GM23338 (cell line): Measurements from ENCODE around the gene UTP20. TPM values are rescaled to one million over a fixed set of nuclear protein-coding genes. Genes with fewer than 3 reads are reported as not detected.

ENCODE experiments used
- ATAC-seq: fragments of 200-7000 bp; cut with Tn5 transposase; 3 replicates; pipeline ENCODE4 v1.9.1; 2020
- DNase-seq: peaks from one replicate; pipeline ENCODE4 v3.0.0-alpha.2; 2015; ENCODE audit warnings: low spot score
- H2AFZ ChIP-seq: fragments of 200-600 bp; sonication (generic); 2 replicates; pipeline ENCODE4 v1.8.0; 2016; ENCODE audit warnings: antibody characterized with exemption, mild to moderate bottlenecking, moderate library complexity
- H3F3A ChIP-seq: fragments of 200-600 bp; sonication (generic); replicated peaks from 2 replicates; pipeline ENCODE4 v1.8.0; 2017; ENCODE audit warnings: antibody characterized with exemption, mixed run types, low read depth
- H3K27ac ChIP-seq: fragments of 200-600 bp; sonication (generic); 2 replicates; pipeline ENCODE4 v1.6.1; 2016; ENCODE audit warnings: low read depth
- H3K27me3 ChIP-seq: fragments of 200-600 bp; sonication (generic); 2 replicates; pipeline ENCODE4 v1.8.0; 2016; ENCODE audit warnings: mild to moderate bottlenecking, mixed run types, moderate library complexity; ENCODE audit not compliant: insufficient read depth
- H3K36me3 ChIP-seq: fragments of 200-600 bp; sonication (generic); 2 replicates; pipeline ENCODE4 v1.8.0; 2016; ENCODE audit warnings: mild to moderate bottlenecking; ENCODE audit not compliant: insufficient read depth
- H3K4me1 ChIP-seq: fragments of 200-600 bp; sonication (generic); 2 replicates; pipeline ENCODE4 v1.8.0; 2016; ENCODE audit warnings: mild to moderate bottlenecking, moderate library complexity; ENCODE audit not compliant: insufficient read depth
- H3K4me2 ChIP-seq: fragments of 200-600 bp; sonication (generic); 2 replicates; pipeline ENCODE4 v1.7.1; 2017; ENCODE audit warnings: mixed run types
- H3K4me3 ChIP-seq: fragments of 200-600 bp; sonication (generic); 2 replicates; pipeline ENCODE4 v1.6.1; 2016; ENCODE audit warnings: mixed run types
- H3K79me2 ChIP-seq: fragments of 200-600 bp; sonication (generic); replicated peaks from 2 replicates; pipeline ENCODE4 v1.8.0; 2017; ENCODE audit warnings: mild to moderate bottlenecking; ENCODE audit not compliant: insufficient read depth
- H3K9me2 ChIP-seq: fragments of 200-600 bp; sonication (generic); 2 replicates; pipeline ENCODE4 v1.8.0; 2017; ENCODE audit not compliant: insufficient read depth
- H4K20me1 ChIP-seq: fragments of 200-600 bp; sonication (generic); replicated peaks from 2 replicates; pipeline ENCODE4 v1.8.0; 2017; ENCODE audit warnings: mild to moderate bottlenecking; ENCODE audit not compliant: insufficient read depth
- H3K27ac Mint-ChIP-seq: 2 replicates; pipeline ENCODE4 v1.8.0; 2020; ENCODE audit warnings: inconsistent platforms, mild to moderate bottlenecking, moderate library complexity, mixed read lengths
- H3K27me3 Mint-ChIP-seq: 3 replicates; pipeline ENCODE4 v1.8.0; 2022; ENCODE audit warnings: low read depth, mild to moderate bottlenecking, moderate library complexity, mixed read lengths, inconsistent platforms; ENCODE audit not compliant: insufficient read depth, poor library complexity
- H3K36me3 Mint-ChIP-seq: 3 replicates; pipeline ENCODE4 v1.8.0; 2021; ENCODE audit warnings: low read depth, mild to moderate bottlenecking, inconsistent platforms, moderate library complexity, mixed read lengths
- H3K4me1 Mint-ChIP-seq: 3 replicates; pipeline ENCODE4 v1.8.0; 2020; ENCODE audit warnings: mild to moderate bottlenecking, inconsistent platforms, mixed read lengths
- H3K4me3 Mint-ChIP-seq: 3 replicates; pipeline ENCODE4 v1.8.0; 2021; ENCODE audit warnings: moderate library complexity, mild to moderate bottlenecking, inconsistent platforms, mixed read lengths
- H3K9me3 Mint-ChIP-seq: 3 replicates; pipeline ENCODE4 v1.8.0; 2020; ENCODE audit warnings: moderate library complexity, mild to moderate bottlenecking, inconsistent platforms, mixed read lengths
- CREB1 ChIP-seq: fragments of 250-450 bp; sonication (Bioruptor Pico); IDR thresholded peaks from 2 replicates; pipeline ENCODE4 v1.5.0; 2020; ENCODE audit warnings: low read depth, mild to moderate bottlenecking, moderate library complexity
- CTCF ChIP-seq, 2 experiments: fragments of 200-600 bp in 1 of 2; sonication (generic) in 1 of 2; conservative IDR thresholded peaks; 2 replicates each; pipeline versions ENCODE4 v1.5.1 to v1.6.1; 2016 to 2017; ENCODE audit warnings: antibody characterized with exemption in 2 of 2, low read depth in 2 of 2, mild to moderate bottlenecking in 2 of 2, moderate library complexity in 1 of 2
- EZH2 ChIP-seq: fragments of 200-600 bp; sonication (generic); IDR thresholded peaks from one replicate; pipeline ENCODE4 v1.8.0; 2017; ENCODE audit warnings: antibody characterized with exemption, mild to moderate bottlenecking, low read depth; ENCODE audit not compliant: unreplicated experiment
- EZH2phosphoT487 ChIP-seq: fragments of 200-600 bp; sonication (generic); IDR thresholded peaks from one replicate; pipeline ENCODE4 v1.8.1; 2018; ENCODE audit warnings: antibody characterized with exemption; ENCODE audit not compliant: unreplicated experiment
- JUNB ChIP-seq: IDR thresholded peaks from one replicate; pipeline ENCODE4 v1.6.1; 2016; ENCODE audit warnings: antibody characterized with exemption; ENCODE audit not compliant: unreplicated experiment
- POLR2AphosphoS5 ChIP-seq: IDR thresholded peaks from 2 replicates; pipeline ENCODE4 v1.6.1; 2016; ENCODE audit warnings: antibody characterized with exemption, low read depth
- REST ChIP-seq: IDR thresholded peaks from one replicate; pipeline ENCODE4 v1.6.1; 2018; ENCODE audit warnings: antibody characterized with exemption; ENCODE audit not compliant: unreplicated experiment
- STAT1 ChIP-seq: IDR thresholded peaks from one replicate; pipeline ENCODE4 v1.6.1; 2016; ENCODE audit warnings: antibody characterized with exemption; ENCODE audit not compliant: unreplicated experiment
- ZNF114 ChIP-seq: fragments of 250-450 bp; sonication (Bioruptor Pico); IDR thresholded peaks from 2 replicates; pipeline ENCODE4 v1.5.0; 2020; ENCODE audit warnings: mild to moderate bottlenecking, moderate library complexity
- ZNF331 ChIP-seq: fragments of 250-450 bp; sonication (Bioruptor Pico); IDR thresholded peaks from 2 replicates; pipeline ENCODE4 v1.5.0; 2020; ENCODE audit warnings: low read depth, mild to moderate bottlenecking, moderate library complexity
- polyA plus RNA-seq: library from polyadenylated mRNA; unstranded; fragments of >200 nt; fragmentation: Nextera tagmentation; extraction: Ambion mirVana; gene quantifications from 2 replicates; pipeline ENCODE4 v1.2.1, GENCODE V29; 2016
- total RNA-seq: library from RNA; depleted of rRNA; stranded (reverse); fragments of >200 nt; shearing (Covaris generic); gene quantifications from 2 replicates; pipeline ENCODE4 v1.2.3, GENCODE V29; 2014

The UTP20 gene
- total and polyA plus RNA-seq, 2 experiments from 2014 or later: 13.1 to 59.6 TPM

- Histone ChIP-seq H3K27me3 (no peaks in the 10 kb centered on the region), H4K20me1 (no peaks in the 10 kb centered on the region), H3K4me1 (peaks cover 2% of the 10 kb centered on the region; the same call in 1 of the 2 replicates), H3K4me3 (no peak overlapping the region), H3K36me3 (no peaks in the 10 kb centered on the region), H3F3A (no peaks in the 10 kb centered on the region), H3K4me2 (no peak overlapping the region), H3K79me2 (no peaks in the 10 kb centered on the region), H3K27ac (no peak overlapping the region), H2AFZ (no peak overlapping the region), H3K9me2 (no peaks in the 10 kb centered on the region)
- Mint-ChIP-seq H3K4me1 (peaks cover 8% of the 10 kb centered on the region), H3K36me3 (no peaks in the 10 kb centered on the region), H3K27ac (no peak overlapping the region; the same call in 1 of the 2 replicates), H3K9me3 (peaks cover 5% of the 10 kb centered on the region), H3K4me3 (no peak overlapping the region), H3K27me3 (no peaks in the 10 kb centered on the region)
- no peak for ATAC-seq
- no peak for DNase-seq
- TF ChIP-seq EZH2phosphoT487 (no peak), ZNF331 (CRISPR knock-in tag) (no peak), CREB1 (CRISPR knock-in tag) (no peak), CTCF (conservative IDR thresholded peaks at IDR 0.05; ENCODE audit: low read depth in 2 of 2) (no peak), POLR2AphosphoS5 (no peak), REST (no peak), EZH2 (no peak), ZNF114 (CRISPR knock-in tag) (no peak), JUNB (no peak), STAT1 (no peak)
Observed at GRCh38 chr12:101256266-101256665, 23.6 kb upstream of the UTP20 start.

- H3K9me3 Mint-ChIP-seq: peaks cover 5% of the 10 kb centered on the region
- no peak overlapping the region for H3K4me2 ChIP-seq
- no peak for DNase-seq
- H4K20me1 ChIP-seq: no peaks in the 10 kb centered on the region
- no peaks in the 10 kb centered on the region for H3K27me3 ChIP-seq
- ATAC-seq: no peak
- no peaks in the 10 kb centered on the region for H3K27me3 Mint-ChIP-seq
- no peak overlapping the region for H2AFZ ChIP-seq
- no peaks in the 10 kb centered on the region for H3K36me3 Mint-ChIP-seq
- no peaks in the 10 kb centered on the region for H3K79me2 ChIP-seq
- no peaks in the 10 kb centered on the region for H3K9me2 ChIP-seq
- no peak overlapping the region for H3K4me3 Mint-ChIP-seq
- H3K4me1 Mint-ChIP-seq: peaks cover 8% of the 10 kb centered on the region
- no peaks in the 10 kb centered on the region for H3F3A ChIP-seq
- no peak overlapping the region for H3K4me3 ChIP-seq
- H3K36me3 ChIP-seq: no peaks in the 10 kb centered on the region
- peaks cover 2% of the 10 kb centered on the region; the same call in 1 of the 2 replicates for H3K4me1 ChIP-seq
- H3K27ac Mint-ChIP-seq: peak overlapping the region; percentile 71; the same call in 1 of the 2 replicates
- no peak overlapping the region for H3K27ac ChIP-seq
- TF ChIP-seq CTCF (conservative IDR thresholded peaks at IDR 0.05; ENCODE audit: low read depth in 2 of 2) (no peak), ZNF331 (CRISPR knock-in tag) (no peak), ZNF114 (CRISPR knock-in tag) (no peak), CREB1 (CRISPR knock-in tag) (no peak), EZH2phosphoT487 (no peak)
Observed at GRCh38 chr12:101257357-101257756, 22.5 kb upstream of the UTP20 start.
